Measurements from ENCODE around the gene GUCA1C. TPM values are rescaled to one million over a fixed set of nuclear protein-coding genes. Genes with fewer than 3 reads are reported as not detected.

GUCA1C gene
- total and polyA plus RNA-seq, 2 of the 13 experiments (the other 11 are each of a cell fraction or from before 2014, with no cell fraction given), result not detected

GRCh38 chr3:108907194-108907593 is 46.5 kb downstream of the GUCA1C start:
- Histone ChIP-seq H4K20me1 (ENCODE audit: insufficient read depth, low read length) (no peaks in the 10 kb centered on the region), H3K9me3 (ENCODE audit: low read length) (no peaks in the 10 kb centered on the region), H3K4me1 (ENCODE audit: insufficient read depth, low read length) (no peaks in the 10 kb centered on the region), H3K4me3 (replicated peaks in 1 of 3; ENCODE audit: insufficient read depth in 1 of 3, low read depth in 2 of 3, low read length in 3 of 3) (no peak overlapping the region), H3K79me2 (ENCODE audit: insufficient read depth, low read length) (no peaks in the 10 kb centered on the region), H2AFZ (ENCODE audit: low read length) (no peak overlapping the region), H3K9ac (ENCODE audit: insufficient read depth, low read depth, low read length) (no peak overlapping the region), H3K27ac (ENCODE audit: extremely low read length, insufficient read depth, low read length) (no peak overlapping the region), H3K27me3 (ENCODE audit: control insufficient read depth in 1 of 2, insufficient read depth in 2 of 2, low read length in 2 of 2) (no peaks in the 10 kb centered on the region), H3K4me2 (ENCODE audit: low read depth, low read length) (no peak overlapping the region), H3K36me3 (replicated peaks in 1 of 2; ENCODE audit: control insufficient read depth in 1 of 2, insufficient read depth in 2 of 2, low read length in 2 of 2) (no peaks in the 10 kb centered on the region)
- intact Hi-C loops (cut with micrococcal nuclease; ENCODE audit: unreplicated experiment) (no loop called here), in situ Hi-C loops (cut with HindIII; ENCODE audit: extremely low pct_ligation_motif_present, low pct_unique_long_range_greater_than_20kb) (no loop called here)
- ChIA-PET CTCF (ENCODE audit: low intra/inter-chr PET ratio, low total read pairs) (no interaction called here), POLR2A (no interaction called here)
- DNase-seq (ENCODE audit: low spot score) (no peak), FAIRE-seq (no peak), ATAC-seq (no peak)
- no peak for TF ChIP-seq ZNF772 (CRISPR knock-in tag; IDR thresholded peaks at IDR 0.05)
- TF ChIP-seq DMAP1 (CRISPR knock-in tag; IDR thresholded peaks at IDR 0.05), result no peak
- no TSS peak for BruUV-seq (replicated peaks)
- WGBS (ENCODE audit: low lambda C conversion rate), result 0% methylated on average over 1 of the region's 1 CpG

GRCh38 chr3:108899530-108899929 is 54.1 kb downstream of the GUCA1C start:
- Histone ChIP-seq H3K9ac (ENCODE audit: insufficient read depth, low read depth, low read length) (no peak overlapping the region), H3K27ac (ENCODE audit: extremely low read length, insufficient read depth, low read length) (no peak overlapping the region), H3K27me3 (ENCODE audit: control insufficient read depth in 1 of 2, insufficient read depth in 2 of 2, low read length in 2 of 2) (no peaks in the 10 kb centered on the region; a peak in 1 of 5 replicates), H4K20me1 (ENCODE audit: insufficient read depth, low read length) (no peaks in the 10 kb centered on the region), H3K4me1 (ENCODE audit: insufficient read depth, low read length) (no peaks in the 10 kb centered on the region), H3K79me2 (ENCODE audit: insufficient read depth, low read length) (no peaks in the 10 kb centered on the region), H3K9me3 (ENCODE audit: low read length) (no peaks in the 10 kb centered on the region), H3K4me2 (ENCODE audit: low read depth, low read length) (no peak overlapping the region), H3K4me3 (replicated peaks in 1 of 3; ENCODE audit: insufficient read depth in 1 of 3, low read depth in 2 of 3, low read length in 3 of 3) (no peak overlapping the region), H3K36me3 (replicated peaks in 1 of 2; ENCODE audit: control insufficient read depth in 1 of 2, insufficient read depth in 2 of 2, low read length in 2 of 2) (no peaks in the 10 kb centered on the region), H2AFZ (ENCODE audit: low read length) (no peak overlapping the region)
- WGBS (ENCODE audit: low lambda C conversion rate), result 0% methylated on average over 3 of the region's 3 CpGs
- ATAC-seq (no peak), DNase-seq (ENCODE audit: low spot score) (no peak), FAIRE-seq (no peak)
- intact Hi-C loops (cut with micrococcal nuclease; ENCODE audit: unreplicated experiment) (no loop called here), in situ Hi-C loops (cut with HindIII; ENCODE audit: extremely low pct_ligation_motif_present, low pct_unique_long_range_greater_than_20kb) (no loop called here)
- no peak for TF ChIP-seq TSC22D2 (CRISPR knock-in tag; IDR thresholded peaks at IDR 0.05; ENCODE audit: borderline replicate concordance)
- TF ChIP-seq GATAD2A (CRISPR knock-in tag; IDR thresholded peaks at IDR 0.05), result no peak
- TF ChIP-seq ZNF326 (CRISPR knock-in tag; IDR thresholded peaks at IDR 0.05; ENCODE audit: borderline replicate concordance), result no peak
- no peak for TF ChIP-seq CREM (IDR thresholded peaks at IDR 0.05)
- no peak for TF ChIP-seq CREM (CRISPR knock-in tag; IDR thresholded peaks at IDR 0.05)
- no peak for TF ChIP-seq SKIL (CRISPR knock-in tag; IDR thresholded peaks at IDR 0.05; ENCODE audit: borderline replicate concordance)
- no peak for TF ChIP-seq SRSF4 (IDR thresholded peaks at IDR 0.05; ENCODE audit: low read depth, low read length, poor library complexity, severe bottlenecking)
- TF ChIP-seq PBX2 (CRISPR knock-in tag; IDR thresholded peaks at IDR 0.05), result no peak
- no peak for TF ChIP-seq ZNF281 (CRISPR knock-in tag; IDR thresholded peaks at IDR 0.05; ENCODE audit: borderline replicate concordance)
- ChIA-PET POLR2A (no interaction called here), CTCF (ENCODE audit: low intra/inter-chr PET ratio, low total read pairs) (no interaction called here)
- BruUV-seq (replicated peaks), result no TSS peak
